Fibroblast of lung (primary cell): ENCODE measurements around the gene FAM98C. TPM values are rescaled to one million over a fixed set of nuclear protein-coding genes. Genes with fewer than 3 reads are reported as not detected.

ENCODE experiments used
- DNase-seq, 2 donors: peaks; one replicate each; pipeline versions ENCODE4 v3.0.0 to v3.0.0-alpha.2; 2010; ENCODE audit warnings: low read depth in 2 of 2
- H2AFZ ChIP-seq: 2 replicates; pipeline ENCODE4 v1.5.1; 2012; ENCODE audit warnings: low read length, control low read depth, inconsistent platforms
- H3K27ac ChIP-seq: 2 replicates; pipeline ENCODE4 v1.5.1; 2011; ENCODE audit warnings: low read length, control low read depth; ENCODE audit not compliant: insufficient read depth
- H3K27me3 ChIP-seq: 2 replicates; pipeline ENCODE4 v1.5.1; 2011; ENCODE audit warnings: mild to moderate bottlenecking, low read length; ENCODE audit not compliant: control insufficient read depth, insufficient read depth
- H3K36me3 ChIP-seq: 2 replicates; pipeline ENCODE4 v1.5.1; 2011; ENCODE audit warnings: low read length; ENCODE audit not compliant: control insufficient read depth, insufficient read depth
- H3K4me1 ChIP-seq: 2 replicates; pipeline ENCODE4 v1.5.1; 2011; ENCODE audit warnings: low read length; ENCODE audit not compliant: control insufficient read depth, insufficient read depth; ENCODE audit errors: extremely low read depth
- H3K4me2 ChIP-seq: 2 replicates; pipeline ENCODE4 v1.5.1; 2011; ENCODE audit warnings: low read length, control low read depth; ENCODE audit not compliant: insufficient read depth; ENCODE audit errors: extremely low read depth
- H3K4me3 ChIP-seq, 4 experiments: fragments of 200-600 bp in 1 of 4; sonication (generic) in 1 of 4; replicated peaks in 1 of 4; 2 replicates each; pipeline ENCODE4 v1.5.1; 2011 to 2016; ENCODE audit warnings: low read length in 4 of 4, low read depth in 3 of 4, mild to moderate bottlenecking in 3 of 4, control low read depth in 2 of 4, inconsistent platforms in 1 of 4, mixed read lengths in 1 of 4; ENCODE audit not compliant: insufficient read depth in 1 of 4; ENCODE audit errors: control extremely low read depth in 1 of 4
- H3K79me2 ChIP-seq: 2 replicates; pipeline ENCODE4 v1.5.1; 2012; ENCODE audit warnings: mild to moderate bottlenecking, low read length, inconsistent platforms; ENCODE audit not compliant: control insufficient read depth, insufficient read depth
- H3K9ac ChIP-seq: 2 replicates; pipeline ENCODE4 v1.5.1; 2011; ENCODE audit warnings: mild to moderate bottlenecking, low read length, control low read depth; ENCODE audit not compliant: insufficient read depth
- H3K9me3 ChIP-seq: 2 replicates; pipeline ENCODE4 v1.5.1; 2012; ENCODE audit warnings: low read depth, low read length; ENCODE audit not compliant: control insufficient read depth, insufficient read depth
- H4K20me1 ChIP-seq: 2 replicates; pipeline ENCODE4 v1.5.1; 2011; ENCODE audit warnings: low read length; ENCODE audit not compliant: control insufficient read depth, insufficient read depth; ENCODE audit errors: extremely low read depth
- CTCF ChIP-seq, 2 donors: IDR thresholded peaks in 1 of 2; conservative IDR thresholded peaks in 1 of 2; 1 replicate in 1 of 2; 2 replicates in 1 of 2; pipeline ENCODE4 v1.5.1; 2011 to 2012; ENCODE audit warnings: low read length in 2 of 2, control low read depth in 1 of 2, inconsistent platforms in 1 of 2, low read depth in 1 of 2, mild to moderate bottlenecking in 1 of 2
- EZH2 ChIP-seq: IDR thresholded peaks from 2 replicates; pipeline ENCODE4 v1.5.1; 2012; ENCODE audit warnings: low read length, control low read depth, mild to moderate bottlenecking; ENCODE audit errors: missing control alignments
- polyA plus RNA-seq, 2 donors: library from polyadenylated mRNA; depleted of rRNA in 1 of 2; stranded (reverse) in 1 of 2; unstranded in 1 of 2; fragments of >200 nt; gene quantifications; 2 replicates each; pipeline ENCODE4 v1.2.1, GENCODE V29; 2011 to 2012; ENCODE audit warnings: missing spikeins in 1 of 2
- total RNA-seq: library from RNA; depleted of rRNA; stranded (reverse); fragments of >200 nt; gene quantifications from 2 replicates; pipeline ENCODE4 v1.2.1, GENCODE V29; 2014

Gene FAM98C
- total and polyA plus RNA-seq, 2 donors (not counting 1 experiment from before 2014, with no cell fraction given) = 4.5 to 10.6 TPM

DNA sequence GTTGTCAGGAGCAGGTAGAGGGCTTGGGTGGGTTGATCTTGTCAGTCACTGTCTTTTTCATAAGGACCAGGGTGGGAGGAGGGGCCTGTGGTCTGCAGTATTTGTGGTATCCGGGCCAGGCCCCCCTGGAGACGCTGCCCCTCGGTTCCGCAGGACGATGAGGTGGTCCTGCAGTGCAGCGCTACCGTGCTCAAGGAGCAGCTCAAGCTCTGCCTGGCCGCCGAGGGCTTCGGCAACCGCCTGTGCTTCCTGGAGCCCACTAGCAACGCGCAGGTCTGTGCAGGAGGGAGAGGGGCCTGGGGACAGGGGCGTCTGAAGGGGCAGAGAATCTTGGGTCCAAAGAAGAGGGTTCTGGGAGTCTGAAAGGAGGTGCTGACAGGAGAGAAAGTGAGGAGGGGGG is 37.7 kb downstream of the FAM98C start:
- Histone ChIP-seq H3K4me2 (no peak overlapping the region), H3K79me2 (no peaks in the 10 kb centered on the region), H3K9me3 (no peaks in the 10 kb centered on the region), H3K4me3 (no peak overlapping the region), H3K36me3 (no peaks in the 10 kb centered on the region), H3K4me1 (no peaks in the 10 kb centered on the region), H2AFZ (no peak overlapping the region), H4K20me1 (no peaks in the 10 kb centered on the region), H3K27ac (no peak overlapping the region), H3K27me3 (no peaks in the 10 kb centered on the region), H3K9ac (no peak overlapping the region)
- DNase-seq = no peak
- TF ChIP-seq CTCF (conservative IDR thresholded peaks at IDR 0.05 in 1 of 2, IDR thresholded peaks at IDR 0.05 in 1 of 2; ENCODE audit: low read depth in 1 of 2, low read length in 2 of 2) = no peak
- no peak for TF ChIP-seq EZH2

DNA sequence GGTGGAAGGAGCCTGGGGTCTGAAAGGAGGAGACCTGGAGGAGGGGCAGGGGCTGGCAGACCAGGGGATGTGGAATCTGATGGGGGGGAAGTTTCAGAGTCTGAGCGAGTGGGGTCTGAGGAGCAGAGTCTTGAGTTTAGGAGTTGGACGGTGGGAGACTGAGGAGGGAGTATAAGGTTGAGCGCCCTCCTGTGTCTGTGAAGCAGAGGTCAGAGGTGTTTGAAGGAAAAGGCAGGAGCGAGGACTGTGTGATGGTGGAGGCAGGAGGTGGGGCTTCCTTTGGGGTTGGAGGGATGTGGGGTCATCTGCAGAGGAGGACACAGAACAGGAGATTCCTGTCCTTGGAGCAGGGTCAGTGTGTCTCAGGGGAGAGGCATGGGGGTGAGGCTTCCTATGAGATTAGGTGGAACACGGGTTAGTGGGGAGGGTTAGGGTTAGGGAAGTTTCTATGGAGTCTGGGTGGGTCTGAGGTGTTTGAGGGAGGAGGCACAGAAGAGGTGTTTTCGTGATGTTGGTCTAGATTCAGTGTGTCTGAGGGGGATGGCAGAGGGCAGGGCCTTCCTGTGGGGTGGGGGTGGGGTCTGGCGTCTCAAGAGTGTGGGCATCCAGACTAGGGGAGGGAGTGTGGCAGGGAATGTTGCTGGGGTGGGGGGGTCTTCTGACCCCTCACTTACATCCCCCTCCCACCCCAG is 38.9 kb downstream of the FAM98C start:
- Histone ChIP-seq H3K4me1 (no peaks in the 10 kb centered on the region), H3K9ac (no peak overlapping the region), H3K4me2 (no peak overlapping the region), H3K4me3 (no peak overlapping the region), H3K27me3 (no peaks in the 10 kb centered on the region), H3K79me2 (no peaks in the 10 kb centered on the region), H2AFZ (no peak overlapping the region), H3K9me3 (no peaks in the 10 kb centered on the region), H3K27ac (no peak overlapping the region), H3K36me3 (no peaks in the 10 kb centered on the region), H4K20me1 (no peaks in the 10 kb centered on the region)
- DNase-seq = no peak
- no peak for TF ChIP-seq CTCF (conservative IDR thresholded peaks at IDR 0.05 in 1 of 2, IDR thresholded peaks at IDR 0.05 in 1 of 2; ENCODE audit: low read depth in 1 of 2, low read length in 2 of 2)
- no peak for TF ChIP-seq EZH2

GRCh38 chr19:38442736-38443135 is 39.8 kb downstream of the FAM98C start:
- H4K20me1 ChIP-seq = no peaks in the 10 kb centered on the region
- H3K9ac ChIP-seq = no peak overlapping the region
- H3K36me3 ChIP-seq = no peaks in the 10 kb centered on the region
- no peak for TF ChIP-seq EZH2
- TF ChIP-seq CTCF (conservative IDR thresholded peaks at IDR 0.05 in 1 of 2, IDR thresholded peaks at IDR 0.05 in 1 of 2; ENCODE audit: low read depth in 1 of 2, low read length in 2 of 2) = no peak
- H3K4me2 ChIP-seq = no peak overlapping the region
- H3K9me3 ChIP-seq = no peaks in the 10 kb centered on the region
- H3K4me3 ChIP-seq = no peak overlapping the region
- no peak overlapping the region for H2AFZ ChIP-seq
- H3K27ac ChIP-seq = no peak overlapping the region
- H3K79me2 ChIP-seq = no peaks in the 10 kb centered on the region
- no peaks in the 10 kb centered on the region for H3K4me1 ChIP-seq
- DNase-seq = no peak
- H3K27me3 ChIP-seq = no peaks in the 10 kb centered on the region
